ENCODE results near the gene R3HDM4.
A peak's percentile ranks its signal among the peaks of the same experiment; 100 is the strongest.

Gene R3HDM4

DNA sequence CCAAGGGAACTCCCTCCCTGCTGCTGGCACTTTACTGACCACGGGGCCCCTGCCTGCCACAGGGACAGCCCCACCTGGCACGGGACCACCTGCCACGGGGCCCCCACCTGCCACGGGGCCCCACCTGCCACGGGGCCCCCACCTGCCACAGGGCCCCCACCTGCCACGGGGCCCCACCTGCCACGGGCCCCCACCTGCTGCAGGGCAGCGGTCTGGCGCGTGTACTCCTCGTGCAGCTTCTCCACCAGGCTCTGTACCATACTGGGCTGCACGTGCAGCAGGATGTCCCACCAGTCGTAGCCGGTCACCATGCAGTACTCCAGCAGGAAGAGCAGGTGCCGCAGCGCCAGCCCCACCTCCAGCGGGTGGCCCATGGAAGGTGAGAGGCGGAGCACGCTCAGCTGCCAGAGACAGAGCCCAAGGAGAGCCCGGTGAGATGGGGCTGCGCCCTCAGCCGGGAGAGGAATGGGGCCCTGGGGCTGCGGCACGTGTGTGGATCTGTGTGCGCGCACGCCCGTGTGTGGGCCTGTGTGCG, 36.2 kb downstream of the R3HDM4 start:
- no peak for DNase-seq (ENCODE audit: low read depth in 3 of 3)

- DNase-seq (ENCODE audit: low read depth in 3 of 3): no peak
Measured at GRCh38 chr19:876089-876488, 36.9 kb downstream of the R3HDM4 start.

- no peak for DNase-seq (ENCODE audit: low read depth in 3 of 3)
Measured at GRCh38 chr19:875265-875879, 37.6 kb downstream of the R3HDM4 start.

- DNase-seq (ENCODE audit: low read depth in 3 of 3): no peak
Measured at GRCh38 chr19:873561-874041, 39.4 kb downstream of the R3HDM4 start.

DNA sequence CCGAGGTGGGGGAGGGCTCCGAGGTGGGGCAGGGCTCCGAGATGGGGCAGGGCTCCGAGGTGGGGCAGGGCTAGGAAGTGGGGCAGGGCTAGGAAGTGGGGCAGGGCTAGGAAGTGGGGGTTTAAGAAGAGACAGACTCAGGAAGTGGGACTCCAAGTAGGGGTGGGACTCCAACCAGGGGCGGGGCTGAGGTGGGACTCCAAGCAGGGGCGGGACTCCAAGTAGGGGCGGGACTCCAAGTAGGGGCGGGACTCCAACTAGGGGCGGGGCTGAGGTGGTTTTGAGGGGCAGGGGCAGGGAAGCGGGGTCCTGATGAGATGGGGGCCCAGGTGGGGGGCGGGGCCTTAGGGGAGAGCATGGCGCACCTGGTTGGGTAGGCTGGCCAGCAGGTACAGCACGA, 39.9 kb downstream of the R3HDM4 start:
- peak; percentile 37 to 73 (median 54) for DNase-seq (ENCODE audit: low read depth in 3 of 3)

GRCh38 chr19:872266-872951, 40.6 kb downstream of the R3HDM4 start:
- peak; percentile 62 to 81 (median 77) for DNase-seq (ENCODE audit: low read depth in 3 of 3)

DNA sequence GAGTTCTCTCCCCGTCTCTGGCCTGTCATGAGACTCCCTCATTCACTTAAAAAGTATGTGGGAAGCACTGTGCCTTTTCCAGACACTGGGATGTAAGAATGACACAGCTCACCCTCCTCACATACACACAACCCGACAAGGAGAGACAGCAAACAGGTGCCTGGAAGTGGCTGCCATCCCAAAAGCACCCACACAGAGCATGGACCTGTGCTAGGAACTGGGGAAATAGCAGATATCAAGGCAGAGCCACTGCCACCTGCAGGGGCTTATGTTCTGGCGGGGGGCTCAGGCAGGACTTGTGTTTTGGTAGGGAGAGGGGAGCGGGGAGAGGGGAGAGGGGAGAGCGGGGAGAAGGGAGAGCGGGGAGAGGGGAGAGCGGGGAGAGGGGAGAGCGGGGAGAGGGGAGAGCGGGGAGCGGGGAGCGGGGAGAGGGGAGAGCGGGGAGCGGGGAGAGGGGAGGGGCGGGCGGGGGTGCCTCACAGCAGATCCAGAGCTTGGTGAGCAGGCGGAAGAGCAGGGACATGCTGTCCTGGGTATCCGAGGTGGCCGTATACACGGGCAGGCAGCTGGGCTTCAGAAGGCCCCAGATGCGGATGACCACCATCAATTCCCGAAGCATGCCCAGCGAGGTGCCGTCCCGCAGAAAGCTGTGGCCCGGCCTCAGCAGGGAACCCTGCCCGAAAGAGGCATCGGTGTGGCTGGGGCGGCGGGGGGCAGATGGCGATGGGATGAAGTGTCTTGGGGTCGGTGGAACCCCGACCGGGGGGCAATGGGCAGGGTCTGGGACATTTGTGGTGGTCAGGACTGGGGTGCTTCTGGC, 41.4 kb downstream of the R3HDM4 start:
- no peak for DNase-seq (ENCODE audit: low read depth in 3 of 3)

DNA sequence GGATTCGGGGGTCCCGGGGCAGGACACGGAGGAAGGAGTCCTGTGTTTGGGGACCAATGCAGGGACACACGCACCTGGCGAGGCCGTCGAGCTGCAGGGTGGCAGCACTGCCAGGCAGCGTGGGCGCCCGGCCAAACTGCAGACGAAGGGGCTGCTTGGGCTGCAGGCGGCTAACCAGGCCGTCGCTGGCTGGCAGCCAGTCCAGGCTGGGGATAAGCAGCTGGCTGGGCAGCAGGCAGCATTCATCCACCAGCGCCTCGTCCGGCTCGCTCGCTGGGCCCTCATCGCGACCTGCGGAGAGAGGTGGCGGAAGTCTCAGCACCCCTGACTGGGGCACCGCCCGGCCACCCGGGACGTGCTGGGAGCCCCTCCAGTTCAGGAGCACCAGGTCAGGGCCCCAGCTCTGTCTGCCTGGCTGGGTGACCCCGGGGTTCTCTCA, 42.0 kb downstream of the R3HDM4 start:
- DNase-seq (ENCODE audit: low read depth in 3 of 3): no peak

- DNase-seq (ENCODE audit: low read depth in 3 of 3): no peak
Measured at GRCh38 chr19:870314-870713, 42.7 kb downstream of the R3HDM4 start.

DNA sequence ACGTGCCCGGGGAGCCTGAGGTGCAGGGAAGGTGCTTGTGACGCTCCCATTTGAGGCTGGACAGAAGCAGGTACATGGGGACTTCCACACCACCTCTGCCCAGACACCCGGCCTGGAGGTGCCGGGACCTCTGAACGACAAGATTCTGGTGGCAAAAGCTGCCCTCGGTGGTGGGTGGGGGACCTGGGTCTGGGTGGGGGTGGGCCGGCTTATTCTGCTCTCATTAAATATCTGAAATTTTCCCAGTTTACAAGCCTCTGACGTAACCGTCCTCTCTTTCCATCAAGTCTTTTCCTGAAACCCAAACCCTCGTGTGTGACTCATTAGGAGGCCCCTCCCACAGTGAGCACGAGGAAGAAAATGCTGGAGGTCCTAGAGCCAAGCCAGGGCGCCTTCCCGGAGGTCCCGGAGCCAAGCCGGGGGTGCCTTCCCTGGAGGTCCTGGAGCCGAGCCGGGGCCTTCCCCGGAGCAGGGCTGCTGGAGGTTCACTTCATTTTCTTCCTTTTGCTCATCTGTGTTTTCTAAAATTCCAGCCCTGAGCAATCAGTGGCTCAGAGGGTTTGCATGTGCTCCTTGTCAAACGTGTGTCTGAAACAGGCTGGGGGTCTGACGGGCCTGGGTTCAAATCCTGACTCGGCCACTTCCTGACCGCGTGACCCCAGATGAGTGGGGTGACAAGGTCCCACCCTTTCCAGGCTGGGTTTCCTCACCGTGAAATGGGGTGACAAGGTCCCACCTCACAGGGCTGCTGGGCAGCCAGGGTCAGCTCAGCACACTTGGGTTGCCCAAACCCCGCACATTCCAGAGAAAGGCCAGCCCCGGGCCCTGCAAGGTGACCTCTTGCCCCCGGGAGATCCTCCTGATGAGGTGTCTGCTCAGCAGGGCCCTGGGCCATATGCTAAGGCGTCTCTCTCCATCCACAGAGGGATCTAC, 43.5 kb downstream of the R3HDM4 start:
- DNase-seq (ENCODE audit: low read depth in 3 of 3): no peak

DNA sequence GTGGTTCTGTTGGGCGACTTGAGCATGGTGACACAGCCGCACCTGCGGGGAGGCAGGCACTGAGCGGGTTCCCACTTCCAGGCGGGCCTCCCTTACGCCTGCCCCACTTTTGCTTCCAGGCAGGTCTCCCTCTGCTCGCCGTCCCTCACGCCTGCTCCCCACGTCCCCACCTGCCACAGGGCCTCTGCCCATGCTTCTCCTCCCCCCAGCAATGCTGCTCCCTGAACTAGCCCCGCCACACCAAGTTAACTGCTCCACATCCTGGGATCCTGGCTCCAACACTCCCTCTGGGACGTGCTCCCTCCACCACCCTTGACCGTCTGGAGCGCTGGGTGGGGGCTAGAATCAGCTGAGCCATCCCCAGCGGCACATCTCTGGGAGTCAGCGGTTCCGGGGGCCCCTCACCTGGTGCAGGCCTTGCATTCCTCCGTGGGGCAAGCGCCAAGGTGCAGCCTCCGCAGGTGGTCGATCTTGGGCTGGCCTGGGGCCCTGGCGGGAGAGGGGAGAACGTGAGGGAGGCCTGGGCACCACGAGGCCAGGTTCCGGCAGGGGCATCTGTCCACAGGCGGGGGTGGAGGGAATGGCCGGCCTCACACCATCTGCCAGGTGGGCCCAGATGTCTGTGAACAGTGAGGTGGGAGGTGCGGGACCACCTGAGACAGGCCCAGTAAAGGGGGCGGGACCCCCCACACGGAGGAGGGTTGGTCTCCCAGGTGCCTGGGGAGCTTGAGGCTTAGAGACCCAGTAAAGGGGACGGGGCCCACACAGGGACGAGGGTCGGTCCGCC, 44.4 kb downstream of the R3HDM4 start:
- no peak for DNase-seq (ENCODE audit: low read depth in 3 of 3)

- DNase-seq (ENCODE audit: low read depth in 3 of 3): no peak
Measured at GRCh38 chr19:867855-868457, 45.1 kb downstream of the R3HDM4 start.

DNA sequence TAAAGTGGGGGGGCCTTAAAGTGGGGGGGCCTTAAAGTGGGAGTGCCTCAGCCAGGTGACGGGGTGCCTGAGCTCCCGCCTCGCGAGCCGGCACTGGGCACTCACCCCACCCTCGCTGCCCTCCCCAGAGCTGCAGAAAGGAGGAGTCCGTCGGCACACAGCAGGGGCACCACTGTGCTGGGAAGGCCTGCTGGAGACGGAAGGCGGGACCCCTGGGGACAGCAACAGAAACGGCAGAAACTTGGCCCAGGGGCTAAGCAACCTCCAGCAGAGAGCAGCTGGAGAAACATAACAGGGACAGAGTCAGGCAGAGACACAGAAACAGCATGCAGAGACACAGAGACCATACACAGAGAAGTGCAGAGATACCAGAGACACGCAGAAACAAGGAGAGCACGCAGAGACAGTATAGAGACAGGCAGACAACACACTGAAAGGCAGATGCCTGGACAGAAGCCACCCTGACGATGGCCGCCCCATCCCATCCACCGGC, 45.7 kb downstream of the R3HDM4 start:
- DNase-seq (ENCODE audit: low read depth in 3 of 3): no peak

DNA sequence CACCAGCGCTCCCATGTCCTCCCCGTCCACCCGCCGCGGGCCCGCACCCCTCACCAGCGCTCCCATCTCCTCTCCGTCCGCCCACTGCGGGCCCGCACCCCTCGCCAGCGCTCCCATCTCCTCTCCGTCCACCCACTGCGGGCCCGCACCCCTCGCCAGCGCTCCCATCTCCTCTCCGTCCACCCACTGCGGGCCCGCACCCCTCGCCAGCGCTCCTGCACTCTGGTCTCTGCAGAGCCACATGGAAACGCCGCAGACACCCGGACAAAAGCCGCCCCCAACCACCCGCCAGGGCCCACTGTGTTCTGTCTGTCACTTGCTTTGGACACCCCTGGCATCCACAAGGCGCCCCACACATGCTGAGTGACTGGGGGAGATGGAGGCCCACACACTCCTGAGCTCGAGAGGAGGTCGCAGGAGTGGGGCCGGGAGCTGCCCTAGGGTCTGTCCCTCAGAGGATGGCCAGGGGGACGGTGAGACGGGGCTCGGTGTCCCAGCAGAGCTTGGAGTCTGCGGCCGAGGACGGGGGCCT, 46.2 kb downstream of the R3HDM4 start:
- DNase-seq (ENCODE audit: low read depth in 3 of 3): no peak

- no peak for DNase-seq (ENCODE audit: low read depth in 3 of 3)
Measured at GRCh38 chr19:863315-863620, 49.8 kb downstream of the R3HDM4 start.

- DNase-seq (ENCODE audit: low read depth in 3 of 3): peak; percentile 58 to 80 (median 72)
Measured at GRCh38 chr19:862581-863314, 50.3 kb downstream of the R3HDM4 start.

DNA sequence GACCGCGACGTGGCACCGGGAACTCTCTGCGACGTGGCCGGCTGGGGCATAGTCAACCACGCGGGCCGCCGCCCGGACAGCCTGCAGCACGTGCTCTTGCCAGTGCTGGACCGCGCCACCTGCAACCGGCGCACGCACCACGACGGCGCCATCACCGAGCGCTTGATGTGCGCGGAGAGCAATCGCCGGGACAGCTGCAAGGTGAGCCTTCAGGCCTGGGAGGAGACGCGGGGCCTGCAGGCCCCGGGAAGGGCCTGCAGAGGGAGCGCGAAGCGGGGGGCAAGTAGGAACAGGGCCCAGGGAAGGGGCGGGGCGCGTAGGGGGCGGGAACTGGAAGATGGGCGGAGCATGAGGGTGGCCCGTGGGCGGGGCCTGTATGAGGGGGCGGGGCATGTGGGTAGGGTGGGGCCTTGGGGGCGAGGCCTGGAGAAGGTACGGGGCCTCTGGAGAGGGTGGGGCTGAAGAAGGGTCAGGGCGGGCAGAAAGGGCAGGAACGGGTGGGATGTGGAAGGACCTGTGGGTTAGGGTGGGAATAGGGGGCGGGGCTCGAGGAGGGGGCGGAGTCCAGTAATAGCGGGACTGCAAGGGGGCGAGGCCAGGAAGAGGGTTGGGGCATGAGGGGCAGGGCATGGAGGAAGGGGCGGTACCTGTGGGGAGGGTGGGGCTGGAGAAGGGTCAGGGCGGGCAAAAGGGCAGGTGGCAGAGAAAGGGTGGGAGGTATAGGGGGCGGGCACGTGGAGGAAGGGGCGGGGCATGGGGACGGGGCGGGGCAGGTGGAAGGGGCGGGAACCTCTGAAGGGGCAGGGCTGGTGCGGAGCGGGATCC, 51.1 kb downstream of the R3HDM4 start:
- peak; percentile 41 to 82 (median 72) for DNase-seq (ENCODE audit: low read depth in 3 of 3)

DNA sequence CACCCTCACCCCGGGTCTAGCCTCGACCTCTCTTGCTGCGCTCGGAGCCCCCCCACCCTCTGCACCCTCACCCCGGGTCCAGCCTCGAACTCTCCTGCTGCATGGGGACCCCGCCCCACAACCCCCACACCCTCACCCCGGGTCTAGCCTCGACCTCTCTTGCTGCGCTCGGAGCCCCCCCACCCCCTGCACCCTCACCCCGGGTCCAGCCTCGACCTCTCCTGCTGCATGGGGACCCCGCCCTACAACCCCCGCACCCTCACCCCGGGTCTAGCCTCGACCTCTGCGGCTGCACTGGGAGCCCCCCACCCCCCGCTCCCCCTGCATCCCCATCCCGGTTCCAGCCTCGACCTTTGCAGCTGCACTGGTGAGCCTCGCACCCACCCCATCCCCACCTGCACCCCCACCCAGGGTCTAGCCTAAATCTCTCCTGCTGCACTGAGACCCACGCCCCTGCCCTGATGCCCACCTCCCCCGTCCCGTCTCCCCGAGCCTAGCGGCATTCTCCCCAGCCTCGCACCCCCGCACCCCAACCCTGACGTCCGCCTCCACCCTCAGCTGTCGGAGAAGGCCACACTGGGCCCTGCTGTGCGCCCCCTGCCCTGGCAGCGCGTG, 51.8 kb downstream of the R3HDM4 start:
- DNase-seq (ENCODE audit: low read depth in 3 of 3): no peak

All from stimulated activated CD4-positive, alpha-beta T cell treated with anti-CD3 and anti-CD28 coated beads, TNF-alpha, amount 100 ng/mL, for 48 hours (primary cell).